Measurements from ENCODE around the gene ANXA2. TPM values are rescaled to one million over a fixed set of nuclear protein-coding genes. Genes with fewer than 3 reads are reported as not detected.
A peak's percentile ranks its signal among the peaks of the same experiment; 100 is the strongest.
"Not testable (repeated sequence)": the region's sequence is repeated elsewhere in the genome, so short reads cannot be mapped to it uniquely, and the experiment has no call there.

Gene ANXA2
- total RNA-seq, 1 experiment from 2014 or later = 2,114 TPM

- Histone ChIP-seq H3K4me1 (ENCODE audit: insufficient read depth, low read length) (peaks cover 25% of the 10 kb centered on the region), H3K27me3 (ENCODE audit: low read length) (no peaks in the 10 kb centered on the region), H2AFZ (ENCODE audit: low read length) (no peak overlapping the region), H3K4me3 (ENCODE audit: low read length) (no peak overlapping the region), H3K4me2 (ENCODE audit: low read length) (peak overlapping the region; percentile 45), H3K79me2 (ENCODE audit: low read length) (no peaks in the 10 kb centered on the region), H3K27ac (ENCODE audit: low read length) (peak overlapping the region; percentile 62), H3K9me3 (ENCODE audit: low read length) (no peaks in the 10 kb centered on the region), H3K9me2 (replicated peaks; ENCODE audit: low read length) (no peaks in the 10 kb centered on the region), H3K9ac (ENCODE audit: low read length) (0 out of 2 replicates have a peak overlapping the region, but pooled peaks have one; percentile 10), H4K20me1 (ENCODE audit: low read length) (no peaks in the 10 kb centered on the region), H3K36me3 (ENCODE audit: low read depth, low read length) (no peaks in the 10 kb centered on the region), H3F3A (ENCODE audit: low read length, unreplicated experiment) (peaks cover 4% of the 10 kb centered on the region)
- ATAC-seq (peak; percentile 94), DNase-seq (peak; percentile 81)
- TF ChIP-seq EZH2phosphoT487 (IDR thresholded peaks at IDR 0.05; ENCODE audit: borderline replicate concordance, low read length) = no peak
- TF ChIP-seq, protein P1, sequence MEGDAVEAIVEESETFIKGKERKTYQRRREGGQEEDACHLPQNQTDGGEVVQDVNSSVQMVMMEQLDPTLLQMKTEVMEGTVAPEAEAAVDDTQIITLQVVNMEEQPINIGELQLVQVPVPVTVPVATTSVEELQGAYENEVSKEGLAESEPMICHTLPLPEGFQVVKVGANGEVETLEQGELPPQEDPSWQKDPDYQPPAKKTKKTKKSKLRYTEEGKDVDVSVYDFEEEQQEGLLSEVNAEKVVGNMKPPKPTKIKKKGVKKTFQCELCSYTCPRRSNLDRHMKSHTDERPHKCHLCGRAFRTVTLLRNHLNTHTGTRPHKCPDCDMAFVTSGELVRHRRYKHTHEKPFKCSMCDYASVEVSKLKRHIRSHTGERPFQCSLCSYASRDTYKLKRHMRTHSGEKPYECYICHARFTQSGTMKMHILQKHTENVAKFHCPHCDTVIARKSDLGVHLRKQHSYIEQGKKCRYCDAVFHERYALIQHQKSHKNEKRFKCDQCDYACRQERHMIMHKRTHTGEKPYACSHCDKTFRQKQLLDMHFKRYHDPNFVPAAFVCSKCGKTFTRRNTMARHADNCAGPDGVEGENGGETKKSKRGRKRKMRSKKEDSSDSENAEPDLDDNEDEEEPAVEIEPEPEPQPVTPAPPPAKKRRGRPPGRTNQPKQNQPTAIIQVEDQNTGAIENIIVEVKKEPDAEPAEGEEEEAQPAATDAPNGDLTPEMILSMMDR (conservative IDR thresholded peaks at IDR 0.05; ENCODE audit: low read depth, low read length) = no peak
- TF ChIP-seq EZH2 (IDR thresholded peaks at IDR 0.05; ENCODE audit: low read length, unreplicated experiment) = no peak
- CTCF ChIA-PET = no interaction called here
- POLR2A ChIA-PET (ENCODE audit: unreplicated experiment) = interaction anchor here (0.6 kb wide), 2 partner anchors 14 to 51 kb away, joined by 3 to 6 read pairs; no protein-coding TSS in a partner anchor
- intact Hi-C loops (cut with micrococcal nuclease) = no loop called here
- BruUV-seq (replicated peaks) = no TSS peak
These were observed 16.4 kb upstream of the ANXA2 start for GRCh38 chr15:60414016-60414682.

DNA sequence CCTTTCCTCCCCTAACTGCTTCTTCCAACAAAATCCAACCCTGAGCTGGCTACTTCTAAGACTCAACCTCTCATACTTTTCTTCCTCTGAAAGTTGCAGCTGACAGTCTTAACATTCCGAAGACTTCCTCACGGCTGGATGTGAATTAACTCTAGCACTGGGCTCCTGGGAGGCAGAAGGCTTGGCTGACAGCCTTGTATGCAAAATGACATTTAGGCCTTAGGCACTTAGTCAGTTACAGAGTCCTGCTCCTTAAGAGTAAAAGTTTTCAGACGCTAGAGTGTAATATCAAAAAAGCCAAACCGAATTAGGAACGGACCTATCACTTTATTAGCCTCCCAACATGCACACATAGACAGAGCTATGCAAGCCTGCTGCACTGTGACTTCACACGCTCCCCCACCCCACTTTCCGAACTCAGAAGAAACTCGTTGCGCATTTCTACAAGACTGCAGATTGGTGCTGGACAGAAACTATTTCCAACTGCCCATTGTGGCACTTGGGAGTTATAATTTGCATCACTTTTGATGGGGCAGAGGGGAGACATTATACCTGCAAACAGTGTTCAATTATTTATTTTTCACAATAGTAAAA is 15.5 kb upstream of the ANXA2 start:
- no peak for ATAC-seq
- Histone ChIP-seq H3K4me1 (ENCODE audit: insufficient read depth, low read length) (peaks cover 30% of the 10 kb centered on the region), H3K9me3 (ENCODE audit: low read length) (no peaks in the 10 kb centered on the region), H4K20me1 (ENCODE audit: low read length) (no peaks in the 10 kb centered on the region), H3K27me3 (ENCODE audit: low read length) (no peaks in the 10 kb centered on the region), H2AFZ (ENCODE audit: low read length) (no peak overlapping the region), H3K79me2 (ENCODE audit: low read length) (no peaks in the 10 kb centered on the region), H3K36me3 (ENCODE audit: low read depth, low read length) (no peaks in the 10 kb centered on the region), H3K4me2 (ENCODE audit: low read length) (peak overlapping the region; percentile 45), H3K9me2 (replicated peaks; ENCODE audit: low read length) (no peaks in the 10 kb centered on the region), H3F3A (ENCODE audit: low read length, unreplicated experiment) (peaks cover 10% of the 10 kb centered on the region), H3K27ac (ENCODE audit: low read length) (peak overlapping the region; percentile 62), H3K4me3 (ENCODE audit: low read length) (no peak overlapping the region), H3K9ac (ENCODE audit: low read length) (0 out of 2 replicates have a peak overlapping the region, but pooled peaks have one; percentile 10)
- BruUV-seq (replicated peaks) = no TSS peak
- TF ChIP-seq EZH2 (IDR thresholded peaks at IDR 0.05; ENCODE audit: low read length, unreplicated experiment) (no peak), EZH2phosphoT487 (IDR thresholded peaks at IDR 0.05; ENCODE audit: borderline replicate concordance, low read length) (no peak)
- TF ChIP-seq, protein P1 (conservative IDR thresholded peaks at IDR 0.05; ENCODE audit: low read depth, low read length) = no peak
- intact Hi-C loops (cut with micrococcal nuclease) = no loop called here
- DNase-seq = no peak
- POLR2A ChIA-PET (ENCODE audit: unreplicated experiment) = interaction anchor here (0.6 kb wide), 2 partner anchors 18 to 51 kb away, joined by 3 read pairs; no protein-coding TSS in a partner anchor
- CTCF ChIA-PET = no interaction called here

DNA sequence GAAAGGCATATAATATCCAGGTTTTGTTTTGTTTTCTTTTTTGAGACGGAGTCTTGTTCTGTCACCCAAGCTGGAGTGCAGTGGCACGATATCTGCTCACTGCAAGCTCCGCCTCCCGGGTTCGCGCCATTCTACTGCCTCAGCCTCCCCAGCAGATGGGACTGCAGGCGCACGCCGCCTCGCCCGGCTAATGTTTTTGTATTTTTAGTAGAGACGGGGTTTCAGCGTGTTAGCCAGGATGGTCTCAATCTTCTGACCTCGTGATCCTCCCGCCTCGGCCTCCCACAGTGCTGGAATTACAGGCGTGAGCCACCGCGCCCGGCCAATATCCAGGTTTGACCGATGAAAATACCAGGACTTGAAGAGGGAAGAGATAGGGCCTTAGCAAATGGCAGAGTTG is 15.0 kb upstream of the ANXA2 start:
- H3K27ac ChIP-seq (ENCODE audit: low read length) = not testable (repeated sequence)
- H3K4me2 ChIP-seq (ENCODE audit: low read length) = peak overlapping the region; percentile 45

More for the DNA sequence above, 15.0 kb upstream of the ANXA2 start:
- POLR2A ChIA-PET (ENCODE audit: unreplicated experiment) = interaction anchor here (0.6 kb wide), 1 partner anchor 18 kb away, joined by 3 read pairs; no protein-coding TSS in a partner anchor
- H3K9me2 ChIP-seq (replicated peaks; ENCODE audit: low read length); CTCF ChIA-PET; H3K27me3 ChIP-seq (ENCODE audit: low read length); H3K9ac ChIP-seq (ENCODE audit: low read length); H3K9me3 ChIP-seq (ENCODE audit: low read length); H3K79me2 ChIP-seq (ENCODE audit: low read length); DNase-seq; H4K20me1 ChIP-seq (ENCODE audit: low read length); BruUV-seq (replicated peaks); H2AFZ ChIP-seq (ENCODE audit: low read length); H3K36me3 ChIP-seq (ENCODE audit: low read depth, low read length); H3K4me3 ChIP-seq (ENCODE audit: low read length); ATAC-seq; intact Hi-C loops (cut with micrococcal nuclease): not testable (repeated sequence)
- Histone ChIP-seq H3K4me1 (ENCODE audit: insufficient read depth, low read length) (peaks cover 35% of the 10 kb centered on the region), H3F3A (ENCODE audit: low read length, unreplicated experiment) (peaks cover 15% of the 10 kb centered on the region)
